ENCODE measurements around the gene C1RL. TPM values are rescaled to one million over a fixed set of nuclear protein-coding genes. Genes with fewer than 3 reads are reported as not detected.
"Not testable (repeated sequence)": the region's sequence is repeated elsewhere in the genome, so short reads cannot be mapped to it uniquely, and the experiment has no call there.

Gene C1RL
- total and polyA plus RNA-seq, 2 of the 4 experiments (the other 2 are of a cell fraction), result 9.1 to 12.3 TPM

GRCh38 chr12:7058163-7058845 is 50.7 kb downstream of the C1RL start (continued):
- no peak for TF ChIP-seq MXI1 (IDR thresholded peaks at IDR 0.05; ENCODE audit: borderline replicate concordance, low read depth, low read length)

GRCh38 chr12:7055736-7056135 is 53.3 kb downstream of the C1RL start:
- H4K8ac ChIP-seq (ENCODE audit: low read depth in 2 of 2, low read length in 2 of 2); H3K4me1 ChIP-seq (ENCODE audit: control insufficient read depth, insufficient read depth, low read length); DNase-seq; H3K4me2 ChIP-seq (ENCODE audit: low read depth, low read length); H3K9me1 ChIP-seq (ENCODE audit: insufficient read depth, low read length); H3K27ac ChIP-seq (ENCODE audit: insufficient read depth, low read length); H4K5ac ChIP-seq (ENCODE audit: low read depth, low read length); intact Hi-C loops (cut with micrococcal nuclease); H2AK5ac ChIP-seq (ENCODE audit: low read depth, low read length); H3K18ac ChIP-seq (ENCODE audit: low read depth, low read length); POLR2A ChIA-PET (ENCODE audit: unreplicated experiment); H3K9me3 ChIP-seq (ENCODE audit: control insufficient read depth, insufficient read depth, low read length); H3K14ac ChIP-seq (replicated peaks; ENCODE audit: low read depth, low read length); H4K91ac ChIP-seq (ENCODE audit: insufficient read depth, low read depth, low read length); BruUV-seq (replicated peaks); H2AFZ ChIP-seq (replicated peaks; ENCODE audit: low read length, poor library complexity); CTCF ChIA-PET; H3K4me3 ChIP-seq (ENCODE audit: insufficient read depth, low read depth, low read length); H3K23ac ChIP-seq (ENCODE audit: low read depth, low read length); H3K9ac ChIP-seq (ENCODE audit: low read depth, low read length); ATAC-seq (ENCODE audit: low read depth); H2AK9ac ChIP-seq (replicated peaks; ENCODE audit: low read depth, low read length, poor library complexity); H3K79me1 ChIP-seq (ENCODE audit: low read depth in 1 of 2, low read length in 2 of 2); H3K36me3 ChIP-seq (ENCODE audit: control insufficient read depth, insufficient read depth, low read length); dilution Hi-C loops (cut with HindIII; ENCODE audit: low sequenced_read_pairs, unreplicated experiment); H3K4ac ChIP-seq (ENCODE audit: low read depth, low read length); H2BK120ac ChIP-seq (ENCODE audit: low read depth, low read length); H2BK5ac ChIP-seq (ENCODE audit: low read depth, low read length, poor library complexity, severe bottlenecking); H2BK15ac ChIP-seq (ENCODE audit: low read depth, low read length); H3K56ac ChIP-seq (ENCODE audit: extremely low read depth, insufficient read depth, low read length); H4K20me1 ChIP-seq (ENCODE audit: insufficient read depth, low read length); H2BK20ac ChIP-seq (ENCODE audit: low read depth, low read length): not testable (repeated sequence)
- in situ Hi-C loops (cut with MboI; ENCODE audit: low sequenced_read_pairs), result loop anchor here (25.0 kb wide), 1 partner anchor 582 kb away; no protein-coding TSS in a partner anchor
- H3K27me3 ChIP-seq (ENCODE audit: control insufficient read depth, insufficient read depth, low read length), result peaks cover 17% of the 10 kb centered on the region
- WGBS, 2 experiments (ENCODE audit: extremely low coverage in 2 of 2, insufficient read length in 1 of 2), result no CpG with 5 or more reads among the region's 2 CpGs

Data from IMR-90 (cell line).